ENCODE results near the gene FAIM. TPM values are rescaled to one million over a fixed set of nuclear protein-coding genes. Genes with fewer than 3 reads are reported as not detected.
A peak's percentile ranks its signal among the peaks of the same experiment; 100 is the strongest.

Gene FAIM
- total RNA-seq, 4 donors from 2014 or later = 6.3 to 15.3 (median 13.6) TPM

DNA sequence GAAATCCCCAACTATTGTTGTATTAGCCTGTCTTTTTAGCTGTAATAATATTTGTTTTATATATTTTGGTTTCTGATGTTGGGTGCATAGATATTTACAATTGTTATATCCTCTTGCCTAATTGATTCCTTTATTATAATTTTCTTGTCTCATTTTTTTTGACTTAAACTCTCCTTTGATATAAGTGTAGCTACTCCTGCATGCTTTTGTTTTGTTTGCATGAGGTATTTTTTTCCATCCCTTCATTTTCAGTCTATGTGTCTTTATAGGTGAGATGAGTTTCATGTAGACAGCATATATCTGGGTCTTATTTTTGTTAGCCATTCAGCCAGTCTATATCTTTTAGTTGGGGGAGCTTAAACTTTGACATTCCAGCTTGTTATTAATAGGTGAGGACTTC, 37.4 kb downstream of the FAIM start:
- DNase-seq (ENCODE audit: low spot score in 2 of 2) = no peak
- H3K27ac ChIP-seq = no peak overlapping the region
- H3K9me3 ChIP-seq = peaks cover 0 to 71% (median 20%) of the 10 kb centered on the region in 4 donors
- peaks cover 0 to 21% (median 14%) of the 10 kb centered on the region in 3 donors for H3K36me3 ChIP-seq
- no peaks in the 10 kb centered on the region for H3K27me3 ChIP-seq
- H3K4me3 ChIP-seq = no peak overlapping the region
- TF ChIP-seq, protein P1, sequence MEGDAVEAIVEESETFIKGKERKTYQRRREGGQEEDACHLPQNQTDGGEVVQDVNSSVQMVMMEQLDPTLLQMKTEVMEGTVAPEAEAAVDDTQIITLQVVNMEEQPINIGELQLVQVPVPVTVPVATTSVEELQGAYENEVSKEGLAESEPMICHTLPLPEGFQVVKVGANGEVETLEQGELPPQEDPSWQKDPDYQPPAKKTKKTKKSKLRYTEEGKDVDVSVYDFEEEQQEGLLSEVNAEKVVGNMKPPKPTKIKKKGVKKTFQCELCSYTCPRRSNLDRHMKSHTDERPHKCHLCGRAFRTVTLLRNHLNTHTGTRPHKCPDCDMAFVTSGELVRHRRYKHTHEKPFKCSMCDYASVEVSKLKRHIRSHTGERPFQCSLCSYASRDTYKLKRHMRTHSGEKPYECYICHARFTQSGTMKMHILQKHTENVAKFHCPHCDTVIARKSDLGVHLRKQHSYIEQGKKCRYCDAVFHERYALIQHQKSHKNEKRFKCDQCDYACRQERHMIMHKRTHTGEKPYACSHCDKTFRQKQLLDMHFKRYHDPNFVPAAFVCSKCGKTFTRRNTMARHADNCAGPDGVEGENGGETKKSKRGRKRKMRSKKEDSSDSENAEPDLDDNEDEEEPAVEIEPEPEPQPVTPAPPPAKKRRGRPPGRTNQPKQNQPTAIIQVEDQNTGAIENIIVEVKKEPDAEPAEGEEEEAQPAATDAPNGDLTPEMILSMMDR (IDR thresholded peaks at IDR 0.05) = no peak
- TF ChIP-seq EP300 (IDR thresholded peaks at IDR 0.05) = no peak
- no peak for TF ChIP-seq POLR2A (IDR thresholded peaks at IDR 0.05)
- no peaks in the 10 kb centered on the region for H3K4me1 ChIP-seq

GRCh38 chr3:138646513-138646912, 37.9 kb downstream of the FAIM start:
- H3K36me3 ChIP-seq = peaks cover 0 to 25% (median 14%) of the 10 kb centered on the region in 3 donors
- no peak for DNase-seq (ENCODE audit: low spot score in 2 of 2)
- no peak overlapping the region for H3K27ac ChIP-seq
- H3K4me3 ChIP-seq = no peak overlapping the region
- TF ChIP-seq, protein P1 (IDR thresholded peaks at IDR 0.05) = no peak
- no peak for TF ChIP-seq EP300 (IDR thresholded peaks at IDR 0.05)
- no peak for TF ChIP-seq POLR2A (IDR thresholded peaks at IDR 0.05)
- H3K27me3 ChIP-seq = no peaks in the 10 kb centered on the region
- H3K4me1 ChIP-seq = no peaks in the 10 kb centered on the region
- H3K9me3 ChIP-seq = peaks cover 0 to 66% (median 20%) of the 10 kb centered on the region in 4 donors

DNA sequence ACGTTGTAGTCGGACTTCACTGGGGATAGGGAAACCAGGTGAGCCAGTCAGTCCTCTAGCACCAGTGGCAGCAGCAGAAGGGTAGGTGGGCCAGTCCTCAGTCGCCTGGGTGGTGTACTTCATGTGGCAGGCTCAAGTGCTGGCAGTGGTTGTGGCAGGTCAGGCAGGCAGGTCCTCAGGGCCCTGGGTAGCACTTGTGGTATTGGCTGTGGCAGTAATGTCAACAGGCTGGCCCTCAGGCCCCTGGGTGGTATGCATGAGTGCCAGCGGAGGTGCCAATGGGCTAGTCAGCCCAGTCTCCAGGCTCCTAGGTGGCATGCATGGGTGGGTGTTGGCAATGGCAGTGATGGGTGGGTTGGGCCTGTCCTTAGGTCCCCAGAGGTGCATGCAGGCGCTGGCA, 40.6 kb downstream of the FAIM start:
- no peak overlapping the region for H3K27ac ChIP-seq
- no peak for DNase-seq (ENCODE audit: low spot score in 2 of 2)
- no peak overlapping the region for H3K4me3 ChIP-seq
- peaks cover 0 to 42% (median 13%) of the 10 kb centered on the region in 4 donors for H3K9me3 ChIP-seq
- H3K27me3 ChIP-seq = no peaks in the 10 kb centered on the region
- peaks cover 0 to 37% (median 14%) of the 10 kb centered on the region in 3 donors for H3K36me3 ChIP-seq
- 97 to 98% methylated on average over 5 of the region's 5 CpGs for WGBS, 2 donors
- TF ChIP-seq POLR2A (IDR thresholded peaks at IDR 0.05) = no peak
- TF ChIP-seq, protein P1 (IDR thresholded peaks at IDR 0.05) = no peak
- no peak for TF ChIP-seq EP300 (IDR thresholded peaks at IDR 0.05)
- no peaks in the 10 kb centered on the region for H3K4me1 ChIP-seq

- DNase-seq (ENCODE audit: low spot score in 2 of 2) = peak in 1 of 2 donors; percentile 16
- peaks cover 0 to 77% (median 14%) of the 10 kb centered on the region in 3 donors for H3K36me3 ChIP-seq
These were observed 45.0 kb downstream of the FAIM start for GRCh38 chr3:138653567-138653966.

GRCh38 chr3:138657508-138657907, 48.9 kb downstream of the FAIM start:
- 82 to 91% methylated on average over 2 of the region's 2 CpGs for WGBS, 2 donors
- DNase-seq (ENCODE audit: low spot score in 2 of 2) = no peak
- no peak for TF ChIP-seq POLR2A (IDR thresholded peaks at IDR 0.05)
- TF ChIP-seq EP300 (IDR thresholded peaks at IDR 0.05) = no peak
- TF ChIP-seq, protein P1 (IDR thresholded peaks at IDR 0.05) = no peak
- H3K9me3 ChIP-seq = no peaks in the 10 kb centered on the region
- H3K27ac ChIP-seq = no peak overlapping the region
- no peak overlapping the region for H3K4me3 ChIP-seq
- no peaks in the 10 kb centered on the region for H3K4me1 ChIP-seq
- no peaks in the 10 kb centered on the region for H3K27me3 ChIP-seq
- peaks cover 0 to 51% (median 0%) of the 10 kb centered on the region in 3 donors for H3K36me3 ChIP-seq

More at GRCh38 chr3:138653567-138653966, 45.0 kb downstream of the FAIM start:
- Histone ChIP-seq H3K27ac (no peak overlapping the region), H3K9me3 (peaks cover 0 to 2% (median 0%) of the 10 kb centered on the region in 4 donors), H3K4me1 (no peaks in the 10 kb centered on the region), H3K27me3 (no peaks in the 10 kb centered on the region), H3K4me3 (no peak overlapping the region)
- TF ChIP-seq, protein P1 (IDR thresholded peaks at IDR 0.05) = no peak
- no peak for TF ChIP-seq POLR2A (IDR thresholded peaks at IDR 0.05)
- no peak for TF ChIP-seq EP300 (IDR thresholded peaks at IDR 0.05)
